GM19025 (cell line): Measurements from ENCODE around the gene POLR3A.

Experiments
- ATAC-seq: cut with Tn5 transposase; IDR thresholded peaks from one replicate; pipeline ENCODE4 v1.9.1; 2021; ENCODE audit warnings: mild to moderate bottlenecking, low read depth, moderate library complexity; ENCODE audit not compliant: unreplicated experiment

POLR3A gene

DNA sequence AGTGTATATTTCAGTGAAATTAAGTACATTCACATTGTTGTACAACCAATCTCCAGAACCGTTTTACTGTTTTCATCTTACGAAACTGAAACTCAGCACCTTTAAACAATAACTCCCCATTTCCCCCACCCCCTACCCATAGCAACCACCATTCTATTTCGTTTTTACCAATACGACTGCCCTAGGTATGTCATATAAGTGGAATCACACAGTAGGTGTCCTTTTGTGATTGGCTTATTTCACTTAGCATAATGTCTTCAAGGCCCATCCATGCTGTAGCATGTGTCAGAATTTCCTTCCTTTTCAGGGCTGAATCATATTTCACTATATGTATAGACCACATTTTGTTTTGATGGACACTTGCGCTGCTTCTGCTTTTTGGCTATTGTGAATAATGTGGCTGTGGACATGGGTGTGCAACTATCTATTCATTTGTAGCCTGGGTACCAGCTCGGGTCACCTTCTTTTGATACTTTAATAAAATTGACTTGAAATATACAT, 68.4 kb downstream of the POLR3A start:
- no peak for ATAC-seq

DNA sequence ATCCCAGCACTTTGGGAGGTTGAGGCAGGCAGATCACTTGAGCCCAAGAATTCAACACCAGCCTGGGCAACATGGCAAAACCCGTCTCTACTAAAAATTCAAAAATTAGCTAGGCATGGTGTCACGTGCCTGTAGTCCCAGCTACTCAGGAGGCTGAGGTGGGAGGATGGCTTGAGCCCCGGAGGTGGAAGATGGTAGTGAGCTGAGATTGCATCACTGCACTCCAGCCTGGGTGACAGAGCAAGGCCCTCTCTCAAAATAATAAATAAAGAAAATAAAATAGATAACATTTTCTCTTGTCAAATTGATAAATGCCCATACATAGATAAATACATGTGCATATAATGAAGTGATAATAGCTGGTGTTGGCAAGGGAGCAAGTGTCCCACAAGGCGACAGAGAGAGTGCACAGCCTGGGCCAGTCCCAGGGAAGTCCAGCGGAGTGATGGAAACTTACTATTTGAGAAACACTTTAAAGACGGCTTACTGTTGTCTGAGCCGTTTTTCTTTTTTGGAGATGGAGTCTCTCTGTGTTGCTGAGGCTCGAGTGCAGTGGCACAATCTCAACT, 69.3 kb downstream of the POLR3A start:
- no peak for ATAC-seq

DNA sequence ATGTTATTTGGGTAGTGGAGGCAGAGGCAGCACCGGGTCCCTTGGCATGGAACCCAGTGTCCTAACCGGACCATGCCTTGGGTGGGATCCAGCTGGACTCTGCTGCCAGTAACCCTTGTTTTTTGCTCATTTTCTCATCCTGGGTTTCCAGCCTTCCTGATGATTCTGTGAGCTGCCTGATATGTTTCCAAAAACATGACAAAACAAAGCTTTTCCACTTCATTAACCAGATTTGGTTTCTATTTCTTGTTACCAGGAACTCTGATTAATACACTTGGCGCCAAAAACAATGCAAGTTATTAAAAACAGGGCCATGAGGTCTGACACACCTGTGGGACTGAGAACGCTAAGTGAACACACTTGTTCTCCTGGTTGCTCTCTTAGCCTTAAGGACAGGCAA, 69.9 kb downstream of the POLR3A start:
- ATAC-seq: no peak

DNA sequence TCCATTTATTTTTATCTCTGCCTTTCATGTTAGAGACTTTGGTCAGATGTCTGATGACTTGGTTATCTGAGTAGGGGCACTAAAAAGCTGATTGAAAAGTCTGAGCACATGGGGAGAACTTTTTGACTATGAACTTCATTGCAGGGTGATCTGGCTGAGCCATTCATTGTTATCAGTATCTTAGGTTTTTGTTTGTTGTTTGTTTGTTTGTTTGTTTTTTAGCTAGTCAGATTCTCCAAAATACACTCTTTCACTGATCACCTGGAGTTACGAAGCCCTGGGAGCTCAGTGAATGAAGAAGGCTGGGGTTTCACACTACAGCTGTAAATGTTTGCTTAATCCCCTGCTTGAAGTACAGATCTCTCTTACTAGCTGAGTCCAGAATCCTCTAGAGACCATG, 74.2 kb downstream of the POLR3A start:
- ATAC-seq: no peak

DNA sequence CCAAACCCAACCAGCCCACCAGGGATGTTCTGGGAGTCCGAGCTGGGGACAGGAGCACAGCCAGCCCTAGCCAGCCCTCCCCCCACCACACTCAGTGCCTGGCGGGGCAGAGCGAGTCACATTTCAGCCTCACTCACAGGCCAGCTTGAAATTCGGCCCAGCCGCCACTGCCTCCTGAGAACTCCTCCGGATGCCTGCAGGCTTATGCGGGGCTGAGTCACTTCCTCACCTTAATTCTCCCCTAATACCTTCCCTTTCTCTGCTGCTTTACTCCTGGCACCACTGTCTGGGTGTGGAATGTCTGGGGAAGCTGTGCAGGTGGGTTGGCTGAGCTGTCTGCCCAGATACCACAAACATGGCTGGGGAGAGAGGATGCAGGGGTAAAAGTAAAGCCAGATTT, 80.1 kb downstream of the POLR3A start:
- no peak for ATAC-seq

DNA sequence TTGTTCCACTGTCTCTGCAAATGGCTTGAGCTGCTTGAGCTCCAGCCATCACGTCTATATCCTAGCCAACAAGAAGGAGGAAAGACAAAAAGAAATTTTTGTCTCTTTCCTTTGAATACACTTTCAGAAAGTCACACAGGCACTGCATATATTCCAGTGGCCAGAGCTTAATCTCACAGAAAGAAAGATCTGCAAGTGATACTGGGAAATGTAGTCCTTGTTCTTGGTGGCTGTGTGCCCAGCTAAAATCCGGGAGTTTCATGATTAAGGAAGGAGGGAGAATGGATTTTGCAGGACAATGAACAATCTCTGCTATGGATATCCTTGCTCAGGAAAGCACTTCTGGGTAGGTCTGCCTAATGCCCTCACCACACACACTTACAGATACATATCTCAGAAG, 83.2 kb downstream of the POLR3A start:
- ATAC-seq: no peak

DNA sequence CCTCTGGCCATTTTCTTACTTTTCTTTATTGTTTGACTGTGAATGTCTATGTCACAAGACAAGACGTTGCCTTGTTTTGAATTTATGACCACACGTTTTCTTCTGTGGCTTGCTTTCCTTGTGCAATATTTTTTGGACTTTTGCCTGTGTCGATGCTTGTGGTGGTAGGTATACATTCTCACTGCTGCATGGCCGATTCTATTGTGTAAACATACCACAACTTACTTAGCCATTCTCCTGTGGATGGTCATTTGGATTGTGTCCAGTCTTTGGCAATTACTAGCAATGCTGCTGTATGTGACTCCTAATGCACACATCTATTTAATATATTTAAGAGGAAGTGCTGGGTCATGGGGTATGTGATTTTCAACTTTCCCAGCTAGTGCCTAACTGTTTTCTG, 84.8 kb downstream of the POLR3A start:
- ATAC-seq: no peak

DNA sequence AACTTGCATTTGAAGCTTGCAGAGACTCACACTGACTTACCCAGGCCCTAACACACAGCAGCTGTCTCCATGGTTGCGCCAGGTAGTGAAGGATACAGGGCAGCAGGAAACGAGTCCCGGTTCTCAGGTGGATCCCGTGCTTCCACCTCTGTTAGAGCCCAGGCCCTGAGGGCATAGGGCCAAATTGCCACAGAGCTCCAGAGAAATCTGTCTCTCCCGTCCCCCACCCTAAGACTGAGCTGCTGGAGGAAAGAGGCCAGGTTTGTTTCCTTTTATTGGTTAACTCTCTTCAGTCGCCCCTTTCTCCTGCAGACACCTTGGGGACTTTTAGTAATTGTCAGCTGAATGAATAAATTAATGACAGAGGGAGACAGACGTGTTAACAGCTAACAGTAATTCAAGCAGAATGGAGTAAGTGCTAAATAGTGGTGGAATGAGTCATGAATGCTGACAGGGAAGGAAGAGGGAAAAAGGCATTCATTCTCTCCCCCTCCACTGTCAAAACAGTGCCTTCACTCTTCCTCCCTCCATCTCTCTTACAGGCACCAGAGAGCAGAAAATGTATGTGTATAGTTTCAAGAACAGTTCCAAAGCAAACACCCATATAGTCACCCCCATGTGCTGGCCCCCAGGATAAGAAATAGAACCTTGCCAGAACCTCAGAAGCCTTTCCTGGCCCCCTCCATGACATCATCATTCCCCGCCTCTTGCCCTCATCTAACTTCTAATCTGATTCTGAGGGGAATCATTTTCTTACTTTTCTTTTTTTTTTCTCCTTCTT, 86.0 kb downstream of the POLR3A start:
- ATAC-seq: no peak

DNA sequence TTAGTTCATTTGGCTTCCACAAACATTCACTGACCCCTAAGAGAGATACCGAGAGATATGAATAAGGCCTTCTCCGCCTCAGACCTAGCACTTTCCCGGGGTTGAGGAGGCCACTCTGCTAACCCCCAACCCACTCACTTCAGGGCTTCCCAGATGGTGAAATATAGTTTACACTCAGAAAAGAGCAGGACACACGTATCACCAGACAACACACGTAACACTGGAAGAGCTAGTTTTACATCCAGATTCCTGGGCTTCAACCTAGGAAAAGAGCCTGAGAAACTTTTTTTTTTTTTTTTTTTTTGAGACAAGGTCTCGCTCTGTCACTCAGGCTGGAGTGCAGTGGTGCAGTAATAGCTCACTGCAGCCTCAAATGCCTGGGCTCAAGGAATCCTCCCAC, 87.5 kb downstream of the POLR3A start:
- no peak for ATAC-seq

DNA sequence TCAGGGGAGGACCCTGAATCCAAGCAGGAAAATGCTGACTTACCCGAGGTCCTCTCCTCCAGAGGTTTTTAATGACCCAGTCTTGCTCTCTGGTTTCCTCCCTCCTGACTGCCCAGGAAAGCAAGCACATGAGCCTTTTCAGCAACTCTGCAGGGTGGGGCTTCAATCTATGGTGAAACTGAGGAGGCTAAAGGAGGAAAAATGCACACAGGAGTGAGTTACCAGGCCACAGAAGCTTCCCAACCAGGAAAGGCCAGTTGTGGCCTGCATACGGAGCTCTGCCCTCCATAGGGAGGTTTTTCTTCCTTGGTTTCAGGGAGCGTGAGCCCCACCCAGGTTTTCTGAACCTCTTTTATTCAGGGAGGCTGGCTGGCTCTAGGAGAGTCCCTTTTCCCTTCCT, 88.7 kb downstream of the POLR3A start:
- no peak for ATAC-seq

DNA sequence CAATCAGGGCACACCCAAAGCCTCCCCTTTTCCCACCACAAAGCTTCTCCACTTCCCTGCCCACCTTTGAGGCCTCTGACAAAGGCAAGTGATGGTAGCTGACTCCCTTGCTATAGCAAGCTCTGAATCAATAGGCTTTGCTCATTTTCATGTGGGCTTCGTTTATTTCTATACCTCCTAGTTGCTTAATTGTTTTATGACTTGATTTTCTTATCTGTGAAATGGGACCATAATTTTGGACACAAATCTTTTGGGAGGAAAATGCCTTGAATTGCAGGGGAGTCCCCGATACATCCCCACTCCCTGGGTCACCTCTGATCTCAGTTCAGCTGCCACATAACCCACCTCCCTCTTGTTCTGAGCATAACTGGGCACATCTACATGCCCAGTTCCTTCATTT, 89.1 kb downstream of the POLR3A start:
- ATAC-seq: no peak

DNA sequence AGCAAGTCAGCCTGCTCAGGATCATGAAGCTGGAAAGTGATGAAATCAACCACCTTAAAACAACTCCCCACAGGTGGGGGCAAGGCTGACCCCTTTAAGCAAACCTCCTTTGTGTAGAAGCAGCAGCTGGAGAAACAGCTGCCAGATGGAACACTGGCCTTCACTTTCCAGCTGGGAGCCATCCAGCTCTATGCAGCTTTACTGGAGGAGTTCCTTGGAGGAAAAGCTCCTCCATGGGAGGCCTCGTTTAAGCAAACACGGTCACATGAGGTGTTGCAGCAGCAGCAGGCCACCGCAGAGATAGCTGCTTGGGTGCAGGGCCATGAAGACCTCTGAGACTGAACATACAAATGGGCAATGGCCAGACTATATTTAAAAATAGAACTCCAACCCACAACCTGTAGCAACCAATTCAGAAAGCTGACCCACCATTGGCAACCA, 89.7 kb downstream of the POLR3A start:
- ATAC-seq: no peak

DNA sequence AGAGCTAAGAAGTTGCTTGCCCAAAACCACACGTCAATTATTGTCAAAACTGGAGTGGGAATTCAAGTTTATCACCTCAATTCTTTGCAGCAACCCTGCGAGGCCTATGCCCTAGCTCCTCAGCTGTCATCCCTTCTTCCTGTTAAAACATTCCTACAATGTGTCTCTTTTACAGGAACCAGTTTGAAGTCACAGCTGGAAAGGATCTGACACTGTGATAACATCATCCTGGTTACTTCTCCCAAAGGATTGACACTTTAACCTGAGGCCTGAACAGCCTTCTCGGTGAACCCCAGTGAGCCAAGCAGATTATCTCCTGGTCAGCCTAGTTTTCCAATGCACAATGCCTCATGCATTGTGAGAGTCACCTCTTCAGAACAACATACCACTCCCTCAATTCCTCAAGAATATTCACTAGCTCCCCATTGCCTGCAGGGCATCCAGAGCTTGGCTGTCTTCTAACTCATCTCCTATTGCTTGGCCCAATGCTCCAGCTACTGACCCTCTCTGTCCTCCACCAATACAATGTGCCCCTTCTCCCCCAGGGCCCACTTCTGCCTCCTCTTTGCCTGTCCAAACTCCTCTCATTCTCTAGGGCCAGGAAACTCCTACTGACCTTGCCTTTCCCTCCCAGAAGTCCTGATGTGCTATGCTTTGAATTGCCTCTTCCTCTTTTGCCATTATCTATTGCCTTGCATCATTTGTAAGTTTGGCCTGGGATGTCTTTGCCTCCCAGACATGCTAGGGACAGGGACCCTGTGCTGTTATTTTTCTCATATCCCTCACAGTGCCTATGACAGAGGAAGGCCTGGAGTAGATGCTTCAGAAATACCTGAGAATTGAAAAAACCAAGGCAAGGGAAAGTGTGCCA, 92.4 kb downstream of the POLR3A start:
- ATAC-seq: no peak

DNA sequence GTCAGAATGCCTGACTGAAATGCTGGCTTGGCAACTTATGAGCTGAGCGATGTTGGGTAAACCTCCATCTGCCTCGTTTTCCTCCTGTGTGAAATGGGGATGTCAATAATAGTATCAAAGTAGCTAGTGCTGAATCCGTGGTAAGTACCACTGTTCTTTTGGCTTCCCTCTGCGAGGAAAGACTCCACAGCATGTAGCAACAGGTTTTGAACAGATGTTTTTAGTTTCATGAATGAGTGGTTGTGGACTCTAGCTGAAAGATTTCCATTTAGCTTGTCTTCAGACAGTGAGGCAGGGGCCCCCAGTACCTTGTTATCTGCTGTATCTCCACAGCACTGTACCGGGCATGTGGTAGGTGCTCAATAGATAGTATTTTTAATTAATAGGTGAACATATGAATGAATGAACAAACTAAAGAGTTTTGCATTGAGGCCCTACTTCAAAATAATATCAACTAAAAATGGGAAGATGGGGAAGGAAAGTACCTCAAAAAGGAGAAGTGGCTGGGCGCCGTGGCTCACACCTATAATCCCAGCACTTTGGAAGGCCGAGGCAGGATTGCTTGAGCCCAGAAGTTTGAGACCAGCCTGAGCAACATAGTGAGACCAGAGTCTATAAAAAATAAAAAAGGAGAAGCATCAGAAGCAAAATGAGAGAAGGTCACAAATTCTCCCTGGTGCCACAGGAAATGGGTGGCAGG, 97.1 kb downstream of the POLR3A start:
- no peak for ATAC-seq

DNA sequence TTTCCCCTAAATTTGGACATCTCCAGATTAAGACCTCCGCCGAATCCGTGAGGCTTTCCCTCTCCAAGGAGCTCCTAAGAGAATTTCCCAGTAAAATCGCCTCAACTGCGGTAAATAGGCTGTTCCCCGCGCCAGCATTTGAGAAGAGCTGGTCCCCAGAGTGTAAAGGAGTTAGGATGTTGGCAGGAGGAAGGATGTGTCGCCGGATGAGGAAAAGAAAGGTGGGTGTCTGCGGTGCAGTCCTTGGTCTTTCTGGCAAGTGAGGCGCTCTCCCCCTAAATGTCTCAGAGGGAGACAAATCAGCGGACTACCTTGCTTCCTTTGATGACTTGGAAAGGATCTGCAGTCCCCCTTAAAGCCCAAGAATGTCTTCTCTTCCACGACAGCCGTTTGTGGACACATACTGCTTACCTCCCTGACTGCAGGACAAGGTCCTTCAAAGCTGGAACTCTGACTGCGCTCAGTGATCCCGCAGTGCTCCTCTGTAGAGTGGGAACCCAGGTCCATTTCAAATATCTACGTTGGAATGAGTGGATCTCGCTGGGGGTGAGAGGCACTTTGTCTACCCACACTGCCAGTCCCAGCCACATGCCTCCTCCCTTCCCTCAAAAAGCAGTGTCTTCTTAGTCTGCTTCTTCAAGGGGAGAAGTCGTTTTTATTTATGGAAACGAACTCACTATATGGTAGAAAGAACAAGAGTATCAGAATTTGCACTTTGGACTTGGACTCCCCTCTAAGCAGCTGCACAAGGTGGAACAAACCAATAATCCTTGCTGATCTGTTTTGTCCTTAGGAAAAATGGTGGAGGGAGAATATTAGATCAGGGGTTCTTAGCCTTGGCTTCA, 101.7 kb downstream of the POLR3A start:
- ATAC-seq: no peak

DNA sequence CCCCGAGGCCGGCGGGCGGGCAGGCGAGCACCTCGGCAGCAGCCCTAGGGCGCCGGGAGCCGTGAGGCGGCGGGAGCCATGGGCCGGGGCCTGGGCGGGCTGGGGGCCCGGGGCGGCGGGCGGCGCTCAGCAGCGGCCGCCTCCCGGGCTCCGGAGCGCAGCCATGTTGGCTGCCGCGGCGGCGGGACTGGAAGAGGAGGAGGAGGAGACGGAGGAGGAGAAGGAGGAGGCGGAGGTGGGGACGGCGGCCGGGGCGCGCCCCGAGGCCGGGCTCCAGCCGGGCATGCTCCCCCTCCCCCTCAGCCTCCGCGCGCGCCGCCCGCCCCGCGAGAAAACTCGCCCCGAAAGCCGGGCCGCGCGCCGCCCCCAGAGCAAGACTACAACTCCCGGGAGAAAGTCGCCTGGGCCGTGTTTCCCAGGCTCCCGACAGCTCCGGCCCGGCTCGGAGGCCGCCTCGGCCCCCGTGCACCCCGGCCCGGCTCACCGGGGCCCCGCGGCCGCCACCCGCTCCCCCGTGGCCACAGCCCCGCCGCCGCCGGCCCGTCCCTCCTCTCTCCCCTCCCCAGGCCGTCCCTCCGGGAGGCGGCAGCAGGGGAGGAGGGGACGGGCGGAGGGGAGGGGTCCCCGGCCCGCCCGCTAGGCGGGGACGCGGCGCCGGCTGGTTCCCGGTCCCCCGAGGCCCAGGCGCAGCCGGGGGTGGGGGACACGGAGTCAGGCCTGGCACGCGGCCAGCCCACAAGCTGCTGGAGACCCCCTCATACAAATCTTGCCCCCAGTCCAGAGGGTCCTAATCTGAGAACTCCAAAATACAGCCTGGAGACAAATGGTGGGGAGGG, 102.5 kb downstream of the POLR3A start, which contains the start of gene DLG5:
TSS of gene DLG5 (minus strand) at position 190 of the 836 bp plus-strand sequence. CDS start 235 bp downstream, outside the sequence.
- ATAC-seq: peak; percentile 60

DNA sequence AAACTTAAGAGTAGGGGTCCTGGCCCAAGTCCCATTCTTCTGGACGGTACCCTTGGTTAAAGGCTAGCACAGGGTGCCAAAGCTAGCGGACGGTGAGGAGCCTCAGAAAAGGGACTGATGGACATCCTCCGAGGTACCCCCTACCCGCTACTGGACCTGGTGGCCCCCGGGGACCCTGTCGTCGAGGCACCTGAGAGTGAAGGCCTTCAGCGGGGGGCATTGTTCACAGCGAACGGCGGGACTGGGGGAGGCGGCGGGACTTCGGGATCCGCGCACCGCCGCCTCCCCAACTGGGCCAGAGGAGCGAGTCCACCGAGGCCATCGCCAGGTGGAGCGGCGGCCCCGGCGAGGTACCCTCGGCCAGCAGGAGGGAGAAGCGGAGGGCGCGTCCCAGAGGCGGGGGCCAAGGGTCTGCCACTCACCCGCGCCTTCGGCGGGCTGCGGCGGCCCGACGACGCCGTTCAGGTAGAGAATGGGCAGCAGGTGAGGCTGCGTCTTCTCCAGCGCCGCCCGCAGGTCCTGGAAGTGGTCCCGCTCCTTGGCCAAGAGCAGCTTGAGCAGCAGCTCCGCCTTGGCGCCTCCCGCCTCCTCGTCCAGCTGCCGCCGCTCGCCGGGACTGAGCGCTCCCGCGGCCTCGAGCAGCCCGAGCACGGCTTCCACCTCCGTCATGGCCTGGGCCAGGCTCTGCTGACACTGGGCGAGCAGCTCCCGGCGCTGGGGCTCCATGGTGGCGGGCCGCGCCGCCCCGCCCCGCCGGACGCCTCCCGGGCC, 103.3 kb downstream of the POLR3A start:
- peak; percentile 46 for ATAC-seq

DNA sequence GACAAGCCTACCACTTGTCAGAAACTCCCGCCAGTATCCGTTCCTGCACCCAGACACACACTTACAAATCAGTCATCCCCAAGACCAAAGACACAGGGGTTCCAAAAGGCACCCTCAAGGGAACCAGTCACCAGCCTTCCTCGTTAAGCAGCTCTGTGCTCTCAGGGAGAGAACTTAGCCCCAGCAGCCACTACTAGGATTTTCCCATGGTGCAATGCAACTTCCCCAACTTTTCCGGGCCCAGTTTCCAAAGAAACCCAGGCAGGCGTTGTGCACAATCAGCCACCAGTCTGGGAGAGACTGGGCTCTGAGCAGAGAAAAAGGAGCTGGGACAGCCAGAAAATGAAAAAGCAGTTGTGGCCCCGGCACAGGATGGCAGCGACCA, 103.9 kb downstream of the POLR3A start:
- no peak for ATAC-seq
